Astrocyte (in vitro differentiated cells and primary cell): ENCODE results near the gene NHERF2. TPM values are rescaled to one million over a fixed set of nuclear protein-coding genes. Genes with fewer than 3 reads are reported as not detected.

Experiments used
- DNase-seq: peaks from one replicate; pipeline ENCODE4 v3.0.0-alpha.2; 2010; ENCODE audit warnings: low read depth
- FAIRE-seq: peaks from 2 replicates; lab custom pipeline; 2011; peaks lifted over from hg19 to GRCh38; lab: Jason Lieb, UNC
- H2AFZ ChIP-seq: 2 replicates; pipeline ENCODE4 v1.6.0; 2012; ENCODE audit warnings: low read depth, low read length, inconsistent platforms
- H3K27ac ChIP-seq: 2 replicates; pipeline ENCODE4 v1.5.1; 2011; ENCODE audit warnings: low read depth, low read length, inconsistent platforms
- H3K27me3 ChIP-seq: 2 replicates; pipeline ENCODE4 v1.6.0; 2011; ENCODE audit warnings: low read length, inconsistent platforms; ENCODE audit not compliant: insufficient read depth
- H3K36me3 ChIP-seq: 2 replicates; pipeline ENCODE4 v1.5.1; 2011; ENCODE audit warnings: low read length, inconsistent platforms; ENCODE audit not compliant: insufficient read depth
- H3K4me1 ChIP-seq: 2 replicates; pipeline ENCODE4 v1.5.1; 2011; ENCODE audit warnings: low read length, inconsistent platforms; ENCODE audit not compliant: insufficient read depth
- H3K4me2 ChIP-seq: 2 replicates; pipeline ENCODE4 v1.6.0; 2012; ENCODE audit warnings: low read length, inconsistent platforms
- H3K4me3 ChIP-seq: 2 replicates; pipeline ENCODE4 v1.5.1; 2011; ENCODE audit warnings: low read depth, mild to moderate bottlenecking, low read length, inconsistent platforms; ENCODE audit not compliant: insufficient read depth
- H3K79me2 ChIP-seq: 2 replicates; pipeline ENCODE4 v1.6.0; 2012; ENCODE audit warnings: mild to moderate bottlenecking, low read length, inconsistent platforms; ENCODE audit not compliant: insufficient read depth
- H3K9ac ChIP-seq: 2 replicates; pipeline ENCODE4 v1.6.0; 2012; ENCODE audit warnings: mild to moderate bottlenecking, low read length, inconsistent platforms
- H3K9me3 ChIP-seq: 2 replicates; pipeline ENCODE4 v1.5.1; 2012; ENCODE audit warnings: low read depth, mild to moderate bottlenecking, low read length, inconsistent platforms; ENCODE audit not compliant: insufficient read depth
- H4K20me1 ChIP-seq: 2 replicates; pipeline ENCODE4 v1.6.0; 2012; ENCODE audit warnings: low read length, inconsistent platforms; ENCODE audit not compliant: insufficient read depth
- H3K27ac Mint-ChIP-seq: one replicate; pipeline ENCODE4 v1.8.0; 2021; ENCODE audit warnings: mild to moderate bottlenecking, mixed read lengths; ENCODE audit not compliant: unreplicated experiment
- H3K27me3 Mint-ChIP-seq: one replicate; pipeline ENCODE4 v1.8.0; 2021; ENCODE audit warnings: low read depth, mixed read lengths; ENCODE audit not compliant: unreplicated experiment
- H3K36me3 Mint-ChIP-seq: one replicate; pipeline ENCODE4 v1.8.0; 2021; ENCODE audit warnings: low read depth, mixed read lengths; ENCODE audit not compliant: unreplicated experiment
- H3K4me1 Mint-ChIP-seq: one replicate; pipeline ENCODE4 v1.8.0; 2021; ENCODE audit warnings: low read depth, mixed read lengths; ENCODE audit not compliant: unreplicated experiment
- H3K4me3 Mint-ChIP-seq: one replicate; pipeline ENCODE4 v1.8.0; 2021; ENCODE audit warnings: mild to moderate bottlenecking, moderate library complexity, mixed read lengths; ENCODE audit not compliant: unreplicated experiment
- H3K9me3 Mint-ChIP-seq: one replicate; pipeline ENCODE4 v1.8.0; 2021; ENCODE audit warnings: mild to moderate bottlenecking, mixed read lengths; ENCODE audit not compliant: unreplicated experiment
- EZH2 ChIP-seq: IDR thresholded peaks from 2 replicates; pipeline ENCODE4 v1.6.1; 2012; ENCODE audit warnings: mild to moderate bottlenecking, low read length, inconsistent platforms; ENCODE audit not compliant: insufficient read depth
- total RNA-seq: library from RNA; stranded (reverse); gene quantifications from 2 replicates; pipeline ENCODE4 v1.2.1, GENCODE V29; 2021
- TF ChIP-seq, protein P1 (sequence below): IDR thresholded peaks from 2 replicates; pipeline ENCODE4 v1.5.1; 2011; ENCODE audit warnings: low read depth, mild to moderate bottlenecking, inconsistent platforms, low read length, moderate library complexity; ENCODE audit not compliant: insufficient read depth

The NHERF2 gene
- total RNA-seq, 1 donor from 2014 or later = 92.5 TPM

DNA sequence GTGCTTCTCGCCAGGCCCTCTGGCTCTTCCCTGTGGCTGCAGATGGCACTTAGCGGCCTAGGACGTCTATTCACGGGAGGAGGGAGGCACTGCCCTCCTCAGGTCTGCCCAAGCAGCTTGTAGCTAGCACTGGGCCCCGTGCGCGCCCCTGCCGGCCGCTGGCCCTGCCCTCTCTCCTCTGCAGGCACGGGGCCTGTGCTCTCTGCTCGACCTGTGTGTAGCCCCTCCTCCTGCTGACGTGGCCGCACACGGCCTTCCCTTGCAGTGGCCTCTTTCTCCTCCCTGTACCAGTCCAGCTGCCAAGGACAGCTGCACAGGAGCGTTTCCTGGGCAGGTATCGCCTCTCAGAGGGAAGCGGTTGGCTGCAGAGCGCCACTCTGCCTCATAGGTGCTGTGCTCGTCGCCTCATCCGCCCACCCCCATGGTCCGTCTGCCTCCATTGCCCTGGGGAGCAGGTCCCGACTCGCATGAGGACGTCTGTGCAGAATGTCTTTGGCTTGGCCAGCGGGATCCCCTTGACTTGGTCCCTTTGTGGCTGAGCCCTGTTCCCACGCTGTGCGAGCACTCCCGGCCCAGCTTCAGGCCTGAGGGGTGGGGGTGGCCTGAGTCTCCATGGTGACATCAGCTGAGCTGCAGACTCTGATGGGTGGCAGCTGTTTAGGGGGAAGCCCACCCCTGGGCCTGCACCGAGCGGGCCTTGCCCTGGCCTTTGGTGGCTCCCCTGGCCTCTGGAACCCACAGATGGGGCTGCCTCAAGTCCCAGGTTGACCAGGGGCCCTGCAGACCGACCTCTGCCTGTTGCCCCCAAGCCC, 55.7 kb downstream of the NHERF2 start:
- Histone ChIP-seq H4K20me1 (no peaks in the 10 kb centered on the region), H3K36me3 (no peaks in the 10 kb centered on the region)
- H3K27ac Mint-ChIP-seq = no peak overlapping the region

DNA sequence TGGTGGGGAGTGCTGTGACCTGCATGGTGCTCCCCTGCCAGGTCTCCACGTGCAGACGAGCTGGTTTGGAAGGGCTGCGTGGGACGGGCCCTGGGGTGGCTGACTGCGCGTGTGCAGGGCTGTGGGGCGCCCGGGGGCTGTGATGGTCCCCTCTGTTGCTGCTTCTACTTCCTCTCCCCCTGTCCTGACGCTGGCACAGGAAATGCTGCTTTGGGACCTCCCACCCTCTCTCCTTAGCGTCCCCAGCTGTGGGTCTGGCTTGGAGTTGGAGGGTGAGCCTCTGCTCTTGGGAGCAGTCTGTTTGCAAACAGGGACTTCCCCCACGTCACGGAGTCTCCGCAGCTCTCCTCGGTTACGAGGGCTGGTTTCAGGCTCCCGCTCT, 56.3 kb downstream of the NHERF2 start:
- DNase-seq = no peak
- TF ChIP-seq EZH2 = no peak
- TF ChIP-seq, protein P1, sequence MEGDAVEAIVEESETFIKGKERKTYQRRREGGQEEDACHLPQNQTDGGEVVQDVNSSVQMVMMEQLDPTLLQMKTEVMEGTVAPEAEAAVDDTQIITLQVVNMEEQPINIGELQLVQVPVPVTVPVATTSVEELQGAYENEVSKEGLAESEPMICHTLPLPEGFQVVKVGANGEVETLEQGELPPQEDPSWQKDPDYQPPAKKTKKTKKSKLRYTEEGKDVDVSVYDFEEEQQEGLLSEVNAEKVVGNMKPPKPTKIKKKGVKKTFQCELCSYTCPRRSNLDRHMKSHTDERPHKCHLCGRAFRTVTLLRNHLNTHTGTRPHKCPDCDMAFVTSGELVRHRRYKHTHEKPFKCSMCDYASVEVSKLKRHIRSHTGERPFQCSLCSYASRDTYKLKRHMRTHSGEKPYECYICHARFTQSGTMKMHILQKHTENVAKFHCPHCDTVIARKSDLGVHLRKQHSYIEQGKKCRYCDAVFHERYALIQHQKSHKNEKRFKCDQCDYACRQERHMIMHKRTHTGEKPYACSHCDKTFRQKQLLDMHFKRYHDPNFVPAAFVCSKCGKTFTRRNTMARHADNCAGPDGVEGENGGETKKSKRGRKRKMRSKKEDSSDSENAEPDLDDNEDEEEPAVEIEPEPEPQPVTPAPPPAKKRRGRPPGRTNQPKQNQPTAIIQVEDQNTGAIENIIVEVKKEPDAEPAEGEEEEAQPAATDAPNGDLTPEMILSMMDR = no peak
- Mint-ChIP-seq H3K4me3 (no peak overlapping the region), H3K27ac (no peak overlapping the region), H3K27me3 (no peaks in the 10 kb centered on the region), H3K9me3 (no peaks in the 10 kb centered on the region), H3K4me1 (no peaks in the 10 kb centered on the region), H3K36me3 (peaks cover 5% of the 10 kb centered on the region)
- no peak overlapping the region for H3K9ac ChIP-seq
- H3K36me3 ChIP-seq = no peaks in the 10 kb centered on the region
- H3K79me2 ChIP-seq = no peaks in the 10 kb centered on the region
- H3K9me3 ChIP-seq = no peaks in the 10 kb centered on the region
- H3K4me3 ChIP-seq = no peak overlapping the region
- no peak overlapping the region for H2AFZ ChIP-seq
- H4K20me1 ChIP-seq = peaks cover under 1% of the 10 kb centered on the region
- no peaks in the 10 kb centered on the region for H3K4me1 ChIP-seq
- FAIRE-seq = no peak
- H3K27me3 ChIP-seq = no peaks in the 10 kb centered on the region
- H3K27ac ChIP-seq = no peak overlapping the region
- no peak overlapping the region for H3K4me2 ChIP-seq

More for the DNA sequence above, 55.7 kb downstream of the NHERF2 start:
- TF ChIP-seq, protein P1 = no peak
- TF ChIP-seq EZH2 = no peak
- Mint-ChIP-seq H3K36me3 (peaks cover 5% of the 10 kb centered on the region), H3K9me3 (no peaks in the 10 kb centered on the region), H3K4me1 (no peaks in the 10 kb centered on the region), H3K27me3 (no peaks in the 10 kb centered on the region), H3K4me3 (no peak overlapping the region)
- DNase-seq (no peak), FAIRE-seq (no peak)
- H3K79me2 ChIP-seq = no peaks in the 10 kb centered on the region
- H3K9ac ChIP-seq = no peak overlapping the region
- H3K27ac ChIP-seq = no peak overlapping the region
- H3K4me1 ChIP-seq = no peaks in the 10 kb centered on the region
- no peak overlapping the region for H3K4me2 ChIP-seq
- no peak overlapping the region for H2AFZ ChIP-seq
- H3K27me3 ChIP-seq = no peaks in the 10 kb centered on the region
- H3K9me3 ChIP-seq = no peaks in the 10 kb centered on the region
- H3K4me3 ChIP-seq = no peak overlapping the region

DNA sequence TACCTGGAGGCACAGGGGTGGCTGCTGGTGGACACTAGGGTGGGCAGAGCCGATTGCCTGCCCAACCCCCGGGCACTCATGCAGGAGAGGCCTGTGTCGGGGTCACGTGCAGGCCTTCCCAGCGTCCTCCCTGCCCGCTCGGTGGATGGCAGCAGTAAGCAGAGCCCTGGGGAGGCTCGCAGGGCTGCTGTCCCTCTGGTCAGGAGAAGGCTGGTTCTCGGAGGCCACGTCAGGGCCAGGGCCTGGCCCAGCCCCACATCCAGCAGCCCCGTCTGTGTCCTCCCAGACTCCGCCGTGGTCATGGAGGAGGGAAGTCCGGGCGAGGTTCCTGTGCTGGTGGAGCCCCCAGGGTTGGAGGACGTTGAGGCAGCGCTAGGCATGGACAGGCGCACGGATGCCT, 56.7 kb downstream of the NHERF2 start:
- H3K9me3 Mint-ChIP-seq = no peaks in the 10 kb centered on the region
- H3K4me3 Mint-ChIP-seq = no peak overlapping the region
- Histone ChIP-seq H3K27me3 (no peaks in the 10 kb centered on the region), H2AFZ (no peak overlapping the region), H3K4me3 (no peak overlapping the region), H4K20me1 (peaks cover 5% of the 10 kb centered on the region), H3K4me2 (no peak overlapping the region), H3K9me3 (no peaks in the 10 kb centered on the region), H3K27ac (no peak overlapping the region), H3K9ac (no peak overlapping the region), H3K79me2 (no peaks in the 10 kb centered on the region), H3K4me1 (no peaks in the 10 kb centered on the region), H3K36me3 (no peaks in the 10 kb centered on the region)
- FAIRE-seq = no peak
- TF ChIP-seq, protein P1 = no peak
- TF ChIP-seq EZH2 = no peak
- no peaks in the 10 kb centered on the region for H3K27me3 Mint-ChIP-seq
- no peak overlapping the region for H3K27ac Mint-ChIP-seq
- DNase-seq = no peak
- no peaks in the 10 kb centered on the region for H3K4me1 Mint-ChIP-seq
- peaks cover 6% of the 10 kb centered on the region for H3K36me3 Mint-ChIP-seq
